Measurements from ENCODE around the gene ARHGEF9. TPM values are rescaled to one million over a fixed set of nuclear protein-coding genes. Genes with fewer than 3 reads are reported as not detected.

ARHGEF9 gene
- polyA plus RNA-seq, 1 donor from 2014 or later = 71.9 TPM

DNA sequence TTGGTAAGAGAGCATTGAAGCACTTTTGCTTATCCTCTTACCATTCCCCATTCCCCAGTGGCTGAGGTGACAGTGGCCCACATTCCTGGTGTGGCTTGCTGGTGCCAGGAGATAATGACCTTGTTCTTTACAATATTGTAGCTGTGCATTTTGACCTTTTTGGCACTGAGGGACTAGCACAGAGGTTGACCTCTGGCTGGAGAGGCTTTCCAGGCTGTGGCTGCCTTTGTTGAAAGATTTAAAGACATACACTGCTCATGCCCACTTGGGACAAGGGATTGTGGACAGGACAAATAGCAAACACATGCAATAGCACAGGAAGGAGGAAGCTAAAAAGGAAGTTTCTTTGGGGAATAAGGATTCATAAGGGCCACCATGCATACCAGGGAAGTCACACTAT is 65.4 kb downstream of the ARHGEF9 start:
- Histone ChIP-seq H3K79me2 (replicated peaks; ENCODE audit: insufficient read depth, low read length) (no peaks in the 10 kb centered on the region), H3K27ac (ENCODE audit: low read length) (no peak overlapping the region), H3F3A (ENCODE audit: insufficient read depth, low read length, poor library complexity, severe bottlenecking) (no peaks in the 10 kb centered on the region), H3K27me3 (ENCODE audit: insufficient read depth, low read depth, low read length) (no peaks in the 10 kb centered on the region), H3K9me3 (ENCODE audit: low read length) (no peaks in the 10 kb centered on the region), H3K4me2 (ENCODE audit: low read length) (no peak overlapping the region), H3K9me2 (ENCODE audit: insufficient read depth, low read length) (no peaks in the 10 kb centered on the region), H3K4me3 (ENCODE audit: low read length) (no peak overlapping the region), H4K20me1 (ENCODE audit: insufficient read depth) (no peaks in the 10 kb centered on the region), H2AFZ (ENCODE audit: low read depth, low read length) (no peak overlapping the region), H3K9ac (ENCODE audit: low read length) (no peak overlapping the region), H3K36me3 (ENCODE audit: insufficient read depth, low read length) (no peaks in the 10 kb centered on the region)
- TF ChIP-seq RAD21 (conservative IDR thresholded peaks at IDR 0.05) (no peak), EZH2 (IDR thresholded peaks at IDR 0.05; ENCODE audit: borderline replicate concordance, insufficient read depth, low read length, poor library complexity, severe bottlenecking) (no peak), MXI1 (conservative IDR thresholded peaks at IDR 0.05; ENCODE audit: poor library complexity, severe bottlenecking) (no peak), EP300 (conservative IDR thresholded peaks at IDR 0.05; ENCODE audit: poor library complexity, severe bottlenecking) (no peak), POLR2AphosphoS5 (IDR thresholded peaks at IDR 0.05) (no peak), TAF1 (IDR thresholded peaks at IDR 0.05; ENCODE audit: low read depth) (no peak), SMC3 (conservative IDR thresholded peaks at IDR 0.05; ENCODE audit: poor library complexity) (no peak)
- TF ChIP-seq, protein P1, sequence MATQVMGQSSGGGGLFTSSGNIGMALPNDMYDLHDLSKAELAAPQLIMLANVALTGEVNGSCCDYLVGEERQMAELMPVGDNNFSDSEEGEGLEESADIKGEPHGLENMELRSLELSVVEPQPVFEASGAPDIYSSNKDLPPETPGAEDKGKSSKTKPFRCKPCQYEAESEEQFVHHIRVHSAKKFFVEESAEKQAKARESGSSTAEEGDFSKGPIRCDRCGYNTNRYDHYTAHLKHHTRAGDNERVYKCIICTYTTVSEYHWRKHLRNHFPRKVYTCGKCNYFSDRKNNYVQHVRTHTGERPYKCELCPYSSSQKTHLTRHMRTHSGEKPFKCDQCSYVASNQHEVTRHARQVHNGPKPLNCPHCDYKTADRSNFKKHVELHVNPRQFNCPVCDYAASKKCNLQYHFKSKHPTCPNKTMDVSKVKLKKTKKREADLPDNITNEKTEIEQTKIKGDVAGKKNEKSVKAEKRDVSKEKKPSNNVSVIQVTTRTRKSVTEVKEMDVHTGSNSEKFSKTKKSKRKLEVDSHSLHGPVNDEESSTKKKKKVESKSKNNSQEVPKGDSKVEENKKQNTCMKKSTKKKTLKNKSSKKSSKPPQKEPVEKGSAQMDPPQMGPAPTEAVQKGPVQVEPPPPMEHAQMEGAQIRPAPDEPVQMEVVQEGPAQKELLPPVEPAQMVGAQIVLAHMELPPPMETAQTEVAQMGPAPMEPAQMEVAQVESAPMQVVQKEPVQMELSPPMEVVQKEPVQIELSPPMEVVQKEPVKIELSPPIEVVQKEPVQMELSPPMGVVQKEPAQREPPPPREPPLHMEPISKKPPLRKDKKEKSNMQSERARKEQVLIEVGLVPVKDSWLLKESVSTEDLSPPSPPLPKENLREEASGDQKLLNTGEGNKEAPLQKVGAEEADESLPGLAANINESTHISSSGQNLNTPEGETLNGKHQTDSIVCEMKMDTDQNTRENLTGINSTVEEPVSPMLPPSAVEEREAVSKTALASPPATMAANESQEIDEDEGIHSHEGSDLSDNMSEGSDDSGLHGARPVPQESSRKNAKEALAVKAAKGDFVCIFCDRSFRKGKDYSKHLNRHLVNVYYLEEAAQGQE (IDR thresholded peaks at IDR 0.05; ENCODE audit: borderline replicate concordance) = no peak
- TF ChIP-seq, protein P2, sequence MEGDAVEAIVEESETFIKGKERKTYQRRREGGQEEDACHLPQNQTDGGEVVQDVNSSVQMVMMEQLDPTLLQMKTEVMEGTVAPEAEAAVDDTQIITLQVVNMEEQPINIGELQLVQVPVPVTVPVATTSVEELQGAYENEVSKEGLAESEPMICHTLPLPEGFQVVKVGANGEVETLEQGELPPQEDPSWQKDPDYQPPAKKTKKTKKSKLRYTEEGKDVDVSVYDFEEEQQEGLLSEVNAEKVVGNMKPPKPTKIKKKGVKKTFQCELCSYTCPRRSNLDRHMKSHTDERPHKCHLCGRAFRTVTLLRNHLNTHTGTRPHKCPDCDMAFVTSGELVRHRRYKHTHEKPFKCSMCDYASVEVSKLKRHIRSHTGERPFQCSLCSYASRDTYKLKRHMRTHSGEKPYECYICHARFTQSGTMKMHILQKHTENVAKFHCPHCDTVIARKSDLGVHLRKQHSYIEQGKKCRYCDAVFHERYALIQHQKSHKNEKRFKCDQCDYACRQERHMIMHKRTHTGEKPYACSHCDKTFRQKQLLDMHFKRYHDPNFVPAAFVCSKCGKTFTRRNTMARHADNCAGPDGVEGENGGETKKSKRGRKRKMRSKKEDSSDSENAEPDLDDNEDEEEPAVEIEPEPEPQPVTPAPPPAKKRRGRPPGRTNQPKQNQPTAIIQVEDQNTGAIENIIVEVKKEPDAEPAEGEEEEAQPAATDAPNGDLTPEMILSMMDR (IDR thresholded peaks at IDR 0.05; ENCODE audit: poor library complexity, severe bottlenecking) = no peak

DNA sequence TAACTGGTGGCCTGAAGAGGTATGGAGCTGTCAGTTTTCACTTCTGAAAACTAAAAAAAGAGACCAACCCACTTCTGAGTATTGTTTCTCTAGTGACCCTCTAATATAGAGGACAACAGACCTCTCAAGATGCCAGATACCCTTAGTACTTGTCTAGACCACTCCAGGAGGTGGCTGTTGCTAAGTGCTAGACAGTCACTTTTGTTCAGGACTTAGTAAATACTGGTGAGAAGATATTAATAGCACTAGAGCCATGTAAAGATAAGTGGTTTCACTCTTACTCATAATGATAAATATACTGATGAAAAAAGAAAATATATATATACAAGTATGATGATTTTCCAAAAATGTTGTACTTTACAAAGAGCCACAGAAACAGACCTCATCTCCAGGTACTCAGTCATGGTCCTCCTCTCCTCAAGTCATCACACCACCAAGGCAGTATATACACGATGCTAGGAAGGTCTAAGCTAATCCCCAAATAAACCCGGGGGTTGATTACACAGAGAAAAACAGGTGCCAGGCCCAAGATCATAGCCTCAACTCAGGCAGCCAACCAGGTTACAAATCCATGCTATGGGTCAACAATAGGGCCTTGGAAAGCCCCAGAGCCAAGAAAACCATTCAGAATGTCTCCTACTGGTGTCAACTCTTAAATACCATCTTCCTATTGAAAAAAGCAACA is 66.9 kb downstream of the ARHGEF9 start:
- Histone ChIP-seq H3K27ac (ENCODE audit: low read length) (no peak overlapping the region), H3F3A (ENCODE audit: insufficient read depth, low read length, poor library complexity, severe bottlenecking) (no peaks in the 10 kb centered on the region), H3K9me2 (ENCODE audit: insufficient read depth, low read length) (no peaks in the 10 kb centered on the region), H3K4me2 (ENCODE audit: low read length) (no peak overlapping the region), H4K20me1 (ENCODE audit: insufficient read depth) (no peaks in the 10 kb centered on the region), H3K27me3 (ENCODE audit: insufficient read depth, low read depth, low read length) (no peaks in the 10 kb centered on the region), H3K36me3 (ENCODE audit: insufficient read depth, low read length) (no peaks in the 10 kb centered on the region), H3K9me3 (ENCODE audit: low read length) (no peaks in the 10 kb centered on the region), H2AFZ (ENCODE audit: low read depth, low read length) (no peak overlapping the region), H3K4me3 (ENCODE audit: low read length) (no peak overlapping the region), H3K9ac (ENCODE audit: low read length) (no peak overlapping the region), H3K79me2 (replicated peaks; ENCODE audit: insufficient read depth, low read length) (no peaks in the 10 kb centered on the region)
- TF ChIP-seq, protein P1 (IDR thresholded peaks at IDR 0.05; ENCODE audit: borderline replicate concordance) = no peak
- TF ChIP-seq EZH2 (IDR thresholded peaks at IDR 0.05; ENCODE audit: borderline replicate concordance, insufficient read depth, low read length, poor library complexity, severe bottlenecking) (no peak), TAF1 (IDR thresholded peaks at IDR 0.05; ENCODE audit: low read depth) (no peak), RAD21 (conservative IDR thresholded peaks at IDR 0.05) (no peak), SMC3 (conservative IDR thresholded peaks at IDR 0.05; ENCODE audit: poor library complexity) (no peak)
- TF ChIP-seq, protein P2 (IDR thresholded peaks at IDR 0.05; ENCODE audit: poor library complexity, severe bottlenecking) = no peak

All from neural cell (in vitro differentiated cells).